WTC11 (cell line): Measurements from ENCODE around the gene ALPK1.

Experiments
- CBFB ChIP-seq: sonication (generic); formaldehyde crosslinking; IDR thresholded peaks from 2 replicates; pipeline ENCODE4 v1.8.1; 2022; ENCODE audit warnings: mild to moderate bottlenecking, low read depth, missing genetic modification reagents
- FOXP1 ChIP-seq: sonication (generic); formaldehyde crosslinking; IDR thresholded peaks from 2 replicates; pipeline ENCODE4 v1.8.0; 2022; ENCODE audit warnings: missing genetic modification reagents, mild to moderate bottlenecking, moderate library complexity, borderline replicate concordance
- SMAD3 ChIP-seq: sonication (generic); formaldehyde crosslinking; IDR thresholded peaks from 2 replicates; pipeline ENCODE4 v1.8.0; 2022; ENCODE audit warnings: missing genetic modification reagents, mild to moderate bottlenecking, borderline replicate concordance
- TF ChIP-seq, protein P1 (sequence below): fragments of 200-600 bp; IDR thresholded peaks from 2 replicates; pipeline ENCODE4 v1.8.0; 2022; ENCODE audit warnings: antibody characterized with exemption
- TF ChIP-seq, protein P2 (sequence below): sonication (generic); formaldehyde crosslinking; IDR thresholded peaks from 2 replicates; pipeline ENCODE4 v1.8.1; 2023; ENCODE audit warnings: mild to moderate bottlenecking, missing genetic modification reagents
- TF ChIP-seq, protein P3 (sequence below): sonication (generic); formaldehyde crosslinking; IDR thresholded peaks from 2 replicates; pipeline ENCODE4 v1.8.0; 2022; ENCODE audit warnings: mild to moderate bottlenecking, missing genetic modification reagents

DNA sequence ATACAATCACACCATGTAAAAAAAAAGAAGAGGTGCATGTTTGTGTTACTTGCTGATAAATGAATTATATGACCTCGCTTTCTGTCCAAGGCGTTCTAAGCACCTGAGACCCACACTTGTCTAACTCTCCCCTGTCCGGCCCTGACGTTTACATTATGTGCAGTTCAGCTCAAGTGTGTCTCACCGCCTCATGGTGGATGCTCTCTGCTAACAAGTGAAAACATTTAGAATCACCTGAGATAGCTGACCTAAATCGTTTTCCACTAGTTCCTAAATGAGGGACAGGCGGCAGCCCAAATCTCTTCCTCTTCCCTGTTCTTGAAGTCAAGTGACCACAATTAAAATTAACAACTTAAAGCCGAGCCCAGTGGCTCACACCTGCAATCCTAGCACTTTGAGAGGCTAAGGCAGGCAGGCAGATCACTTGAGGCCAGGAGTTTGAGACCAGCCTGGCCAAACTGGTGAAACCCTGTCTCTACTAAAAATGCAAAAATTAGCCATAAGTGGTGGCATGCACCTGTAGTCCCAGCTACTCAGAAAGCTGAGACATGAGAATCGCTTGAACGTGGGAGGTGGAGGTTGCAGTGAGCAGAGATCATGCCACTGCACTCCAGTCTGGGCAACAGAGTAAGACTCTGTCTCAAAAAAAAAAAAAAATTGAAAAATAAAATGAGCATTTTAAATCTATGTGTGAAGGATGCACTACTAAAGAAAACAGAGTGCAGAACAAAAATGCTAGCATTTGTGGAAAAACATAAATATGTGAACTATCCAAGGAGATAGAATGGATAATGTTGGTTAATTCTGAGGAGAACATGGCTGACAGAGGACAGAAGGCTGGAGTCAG lies 7.5 kb upstream of the ALPK1 start:
- TF ChIP-seq, protein P1, sequence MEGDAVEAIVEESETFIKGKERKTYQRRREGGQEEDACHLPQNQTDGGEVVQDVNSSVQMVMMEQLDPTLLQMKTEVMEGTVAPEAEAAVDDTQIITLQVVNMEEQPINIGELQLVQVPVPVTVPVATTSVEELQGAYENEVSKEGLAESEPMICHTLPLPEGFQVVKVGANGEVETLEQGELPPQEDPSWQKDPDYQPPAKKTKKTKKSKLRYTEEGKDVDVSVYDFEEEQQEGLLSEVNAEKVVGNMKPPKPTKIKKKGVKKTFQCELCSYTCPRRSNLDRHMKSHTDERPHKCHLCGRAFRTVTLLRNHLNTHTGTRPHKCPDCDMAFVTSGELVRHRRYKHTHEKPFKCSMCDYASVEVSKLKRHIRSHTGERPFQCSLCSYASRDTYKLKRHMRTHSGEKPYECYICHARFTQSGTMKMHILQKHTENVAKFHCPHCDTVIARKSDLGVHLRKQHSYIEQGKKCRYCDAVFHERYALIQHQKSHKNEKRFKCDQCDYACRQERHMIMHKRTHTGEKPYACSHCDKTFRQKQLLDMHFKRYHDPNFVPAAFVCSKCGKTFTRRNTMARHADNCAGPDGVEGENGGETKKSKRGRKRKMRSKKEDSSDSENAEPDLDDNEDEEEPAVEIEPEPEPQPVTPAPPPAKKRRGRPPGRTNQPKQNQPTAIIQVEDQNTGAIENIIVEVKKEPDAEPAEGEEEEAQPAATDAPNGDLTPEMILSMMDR = no peak
- no peak for TF ChIP-seq SMAD3
- TF ChIP-seq, protein P2, sequence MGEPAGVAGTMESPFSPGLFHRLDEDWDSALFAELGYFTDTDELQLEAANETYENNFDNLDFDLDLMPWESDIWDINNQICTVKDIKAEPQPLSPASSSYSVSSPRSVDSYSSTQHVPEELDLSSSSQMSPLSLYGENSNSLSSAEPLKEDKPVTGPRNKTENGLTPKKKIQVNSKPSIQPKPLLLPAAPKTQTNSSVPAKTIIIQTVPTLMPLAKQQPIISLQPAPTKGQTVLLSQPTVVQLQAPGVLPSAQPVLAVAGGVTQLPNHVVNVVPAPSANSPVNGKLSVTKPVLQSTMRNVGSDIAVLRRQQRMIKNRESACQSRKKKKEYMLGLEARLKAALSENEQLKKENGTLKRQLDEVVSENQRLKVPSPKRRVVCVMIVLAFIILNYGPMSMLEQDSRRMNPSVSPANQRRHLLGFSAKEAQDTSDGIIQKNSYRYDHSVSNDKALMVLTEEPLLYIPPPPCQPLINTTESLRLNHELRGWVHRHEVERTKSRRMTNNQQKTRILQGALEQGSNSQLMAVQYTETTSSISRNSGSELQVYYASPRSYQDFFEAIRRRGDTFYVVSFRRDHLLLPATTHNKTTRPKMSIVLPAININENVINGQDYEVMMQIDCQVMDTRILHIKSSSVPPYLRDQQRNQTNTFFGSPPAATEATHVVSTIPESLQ = no peak
- TF ChIP-seq, protein P3, sequence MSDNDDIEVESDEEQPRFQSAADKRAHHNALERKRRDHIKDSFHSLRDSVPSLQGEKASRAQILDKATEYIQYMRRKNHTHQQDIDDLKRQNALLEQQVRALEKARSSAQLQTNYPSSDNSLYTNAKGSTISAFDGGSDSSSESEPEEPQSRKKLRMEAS (CRISPR knock-in tag) = no peak
- no peak for TF ChIP-seq FOXP1 (CRISPR knock-in tag)
- no peak for TF ChIP-seq CBFB (CRISPR knock-in tag)
